IMR-90 (cell line): ENCODE measurements around the gene STPG4. TPM values are rescaled to one million over a fixed set of nuclear protein-coding genes. Genes with fewer than 3 reads are reported as not detected.
A peak's percentile ranks its signal among the peaks of the same experiment; 100 is the strongest.

Source experiments
- ATAC-seq: fragments of 200-7000 bp; cut with Tn5 transposase; 2 replicates; pipeline ENCODE4 v1.9.1; 2020; ENCODE audit warnings: low read depth, mild to moderate bottlenecking, moderate library complexity
- BruUV-seq: library from RNA; stranded (reverse); fragments of 400-500 nt; replicated peaks from 2 replicates; lab custom pipeline; 2021; lab: Mats Ljungman, UMichigan
- CTCF ChIA-PET: fragments of 300-600 bp; formaldehyde crosslinking; extraction: SDS; loops from one replicate; lab custom pipeline; 2021; ENCODE audit warnings: antibody characterized with exemption; lab: Yijun Ruan, JAX
- POLR2A ChIA-PET: fragments of 300-600 bp; sonication (Branson Sonifier 250); formaldehyde crosslinking; loops from one replicate; lab custom pipeline; 2022; ENCODE audit warnings: antibody characterized with exemption; ENCODE audit not compliant: unreplicated experiment; lab: Charles Lee
- DNase-seq: peaks from one replicate; pipeline ENCODE4 v3.0.0; 2013
- H2AFZ ChIP-seq: replicated peaks from 2 replicates; pipeline ENCODE3; 2013; ENCODE audit warnings: low read length, mild to moderate bottlenecking; ENCODE audit not compliant: poor library complexity
- H2AK5ac ChIP-seq: 2 replicates; pipeline ENCODE4 v1.6.1; 2013; ENCODE audit warnings: low read depth, low read length, inconsistent platforms
- H2AK9ac ChIP-seq: replicated peaks from 2 replicates; pipeline ENCODE3; 2013; ENCODE audit warnings: mild to moderate bottlenecking, low read depth, low read length, moderate library complexity; ENCODE audit not compliant: poor library complexity
- H2BK120ac ChIP-seq: 2 replicates; pipeline ENCODE4 v1.6.1; 2013; ENCODE audit warnings: low read depth, low read length, inconsistent platforms
- H2BK15ac ChIP-seq: 3 replicates; pipeline ENCODE4 v1.6.1; 2013; ENCODE audit warnings: low read depth, low read length, inconsistent platforms
- H2BK20ac ChIP-seq: 2 replicates; pipeline ENCODE4 v1.6.1; 2013; ENCODE audit warnings: low read depth, mild to moderate bottlenecking, inconsistent platforms, low read length, moderate library complexity
- H2BK5ac ChIP-seq: 2 replicates; pipeline ENCODE4 v1.6.1; 2013; ENCODE audit warnings: mild to moderate bottlenecking, low read depth, low read length, inconsistent platforms; ENCODE audit not compliant: poor library complexity, severe bottlenecking
- H3K14ac ChIP-seq: replicated peaks from 2 replicates; pipeline ENCODE4 v1.6.1; 2013; ENCODE audit warnings: low read depth, low read length, inconsistent platforms
- H3K18ac ChIP-seq: 2 replicates; pipeline ENCODE4 v1.6.1; 2013; ENCODE audit warnings: low read depth, low read length, control low read depth
- H3K23ac ChIP-seq: 2 replicates; pipeline ENCODE4 v1.6.1; 2013; ENCODE audit warnings: low read depth, low read length, inconsistent platforms
- H3K27ac ChIP-seq: 2 replicates; pipeline ENCODE4 v1.5.1; 2013; ENCODE audit warnings: mild to moderate bottlenecking, control low read depth, low read length; ENCODE audit not compliant: insufficient read depth
- H3K27me3 ChIP-seq: 2 replicates; pipeline ENCODE4 v1.6.1; 2013; ENCODE audit warnings: low read length; ENCODE audit not compliant: control insufficient read depth, insufficient read depth
- H3K36me3 ChIP-seq: 2 replicates; pipeline ENCODE4 v1.6.1; 2013; ENCODE audit warnings: low read length, mixed read lengths; ENCODE audit not compliant: control insufficient read depth, insufficient read depth
- H3K4ac ChIP-seq: 2 replicates; pipeline ENCODE4 v1.6.1; 2013; ENCODE audit warnings: low read depth, low read length, inconsistent platforms
- H3K4me1 ChIP-seq: 2 replicates; pipeline ENCODE4 v1.6.1; 2013; ENCODE audit warnings: low read length, mixed read lengths; ENCODE audit not compliant: control insufficient read depth, insufficient read depth
- H3K4me2 ChIP-seq: 2 replicates; pipeline ENCODE4 v1.6.1; 2013; ENCODE audit warnings: low read depth, mild to moderate bottlenecking, control low read depth, low read length, moderate library complexity
- H3K4me3 ChIP-seq: 2 replicates; pipeline ENCODE4 v1.5.1; 2013; ENCODE audit warnings: low read depth, mild to moderate bottlenecking, control low read depth, low read length, moderate library complexity; ENCODE audit not compliant: insufficient read depth
- H3K56ac ChIP-seq: 2 replicates; pipeline ENCODE4 v1.6.1; 2013; ENCODE audit warnings: low read length, inconsistent platforms; ENCODE audit not compliant: insufficient read depth; ENCODE audit errors: extremely low read depth
- H3K79me1 ChIP-seq, 2 experiments: 2 replicates each; pipeline ENCODE4 v1.6.1; 2013; ENCODE audit warnings: low read length in 2 of 2, inconsistent platforms in 1 of 2, low read depth in 1 of 2
- H3K9ac ChIP-seq: 2 replicates; pipeline ENCODE4 v1.6.1; 2013; ENCODE audit warnings: low read depth, low read length, control low read depth
- H3K9me1 ChIP-seq: 2 replicates; pipeline ENCODE4 v1.6.1; 2013; ENCODE audit warnings: low read length, inconsistent platforms; ENCODE audit not compliant: insufficient read depth
- H3K9me3 ChIP-seq: 2 replicates; pipeline ENCODE4 v1.6.1; 2013; ENCODE audit warnings: low read length; ENCODE audit not compliant: control insufficient read depth, insufficient read depth
- H4K20me1 ChIP-seq: 2 replicates; pipeline ENCODE4 v1.6.1; 2013; ENCODE audit warnings: low read length, inconsistent platforms; ENCODE audit not compliant: insufficient read depth
- H4K5ac ChIP-seq: 2 replicates; pipeline ENCODE4 v1.6.1; 2013; ENCODE audit warnings: mild to moderate bottlenecking, low read depth, low read length, control low read depth
- H4K8ac ChIP-seq, 2 experiments: 2 replicates each; pipeline ENCODE4 v1.6.1; 2013; ENCODE audit warnings: low read depth in 2 of 2, low read length in 2 of 2, control low read depth in 1 of 2, inconsistent platforms in 1 of 2
- H4K91ac ChIP-seq: 2 replicates; pipeline ENCODE4 v1.6.1; 2013; ENCODE audit warnings: low read depth, low read length, inconsistent platforms; ENCODE audit not compliant: insufficient read depth
- BHLHE40 ChIP-seq: fragments of 150-350 bp; IDR thresholded peaks from 2 replicates; pipeline ENCODE4 v1.6.1; 2016; ENCODE audit warnings: mild to moderate bottlenecking, low read depth, low read length
- CHD1 ChIP-seq: IDR thresholded peaks from 2 replicates; pipeline ENCODE4 v1.6.1; 2012; ENCODE audit warnings: low read depth, low read length, improper control_type of control experiment
- MXI1 ChIP-seq: IDR thresholded peaks from 2 replicates; pipeline ENCODE4 v1.6.1; 2012; ENCODE audit warnings: low read depth, mild to moderate bottlenecking, low read length, moderate library complexity, borderline replicate concordance
- RCOR1 ChIP-seq: IDR thresholded peaks from 2 replicates; pipeline ENCODE4 v1.6.1; 2012; ENCODE audit warnings: mild to moderate bottlenecking, low read length, improper control_type of control experiment; ENCODE audit not compliant: insufficient replicate concordance
- RFX5 ChIP-seq: IDR thresholded peaks from 2 replicates; pipeline ENCODE4 v1.8.0; 2012; ENCODE audit warnings: low read depth, mild to moderate bottlenecking, low read length, moderate library complexity
- USF2 ChIP-seq: fragments of 150-350 bp; IDR thresholded peaks from 2 replicates; pipeline ENCODE4 v1.6.1; 2017; ENCODE audit warnings: mild to moderate bottlenecking, antibody characterized with exemption, low read length, low read depth
- WGBS, 2 experiments: methylation state at CpG; one replicate each; pipeline versions ENCODE4 v1.1.5 to v1.1.7; 2013; ENCODE audit warnings: missing lambda C conversion rate in 2 of 2; ENCODE audit not compliant: insufficient read length in 1 of 2; ENCODE audit errors: extremely low coverage in 2 of 2; 5-methylcytosine and 5-hydroxymethylcytosine counted together
- dilution Hi-C: fragments of 300-500 bp; cut with HindIII; formaldehyde crosslinking; loops from one replicate; pipeline ENCODE4 v1.14.3; 2018; ENCODE audit warnings: low sequenced_read_pairs; ENCODE audit not compliant: unreplicated experiment
- in situ Hi-C: fragments of 300-500 bp; cut with MboI; formaldehyde crosslinking; loops from 3 replicates; pipeline ENCODE4 v1.14.3; 2019; ENCODE audit warnings: low sequenced_read_pairs, inconsistent platforms, mixed read lengths
- intact Hi-C: fragments of 100-400 bp; cut with micrococcal nuclease; formaldehyde crosslinking; loops from 2 replicates; pipeline ENCODE4 v1.10.0; 2022
- polyA plus RNA-seq, 3 experiments: library from polyadenylated mRNA; depleted of rRNA; stranded (reverse); fragments of >200 nt; gene quantifications; 2 replicates each; pipeline ENCODE4 v1.2.3, GENCODE V29; 2012; ENCODE audit warnings: low replicate concordance in 1 of 3
- total RNA-seq: library from RNA; depleted of rRNA; stranded (reverse); fragments of >200 nt; gene quantifications from 2 replicates; pipeline ENCODE4 v1.2.3, GENCODE V29; 2012
- TF ChIP-seq, protein P1 (sequence below): fragments of 150-350 bp; IDR thresholded peaks from 2 replicates; pipeline ENCODE4 v1.6.1; 2016; ENCODE audit warnings: low read depth, mild to moderate bottlenecking, low read length, moderate library complexity, borderline replicate concordance

Gene STPG4
- total and polyA plus RNA-seq, 2 of the 4 experiments (the other 2 are of a cell fraction) = 0.12 to 0.18 TPM

- Histone ChIP-seq H3K4me2 (no peak overlapping the region), H3K9ac (no peak overlapping the region), H4K8ac (peak overlapping the region; percentile 23 to 61; a peak in 3 of 4 replicates), H2BK15ac (peak overlapping the region; percentile 2; the same call in 1 of the 3 replicates), H4K20me1 (peaks cover 3% of the 10 kb centered on the region; the same call in 1 of the 2 replicates), H3K14ac (peak overlapping the region; percentile 86), H3K27me3 (no peaks in the 10 kb centered on the region), H2AK5ac (peak overlapping the region; percentile 87), H2BK20ac (peak overlapping the region; percentile 69), H3K79me1 (peaks cover 26 to 81% of the 10 kb centered on the region in 2 experiments; a peak in 3 of 4 replicates), H3K56ac (peak overlapping the region; percentile 19; the same call in 1 of the 2 replicates), H3K9me1 (peaks cover 53% of the 10 kb centered on the region), H3K4me3 (no peak overlapping the region), H2BK5ac (peak overlapping the region; percentile 63), H3K18ac (peak overlapping the region; percentile 10; the same call in 1 of the 2 replicates), H3K27ac (peak overlapping the region; percentile 27; the same call in 1 of the 2 replicates), H3K23ac (peak overlapping the region; percentile 8), H2AK9ac (peak overlapping the region; percentile 60), H3K4me1 (peaks cover 48% of the 10 kb centered on the region), H3K36me3 (peaks cover 7% of the 10 kb centered on the region; the same call in 1 of the 2 replicates), H3K4ac (peak overlapping the region; percentile 90), H2AFZ (peak overlapping the region; percentile 28), H4K5ac (peak overlapping the region; percentile 9; the same call in 1 of the 2 replicates), H2BK120ac (peak overlapping the region; percentile 95), H3K9me3 (no peaks in the 10 kb centered on the region), H4K91ac (peak overlapping the region; percentile 80)
- DNase-seq = no peak
- ATAC-seq = no peak
- no TSS peak for BruUV-seq
- ChIA-PET CTCF (interaction anchor here (0.6 kb wide), 1 partner anchor 75 kb away, joined by 3 read pairs; no protein-coding TSS in a partner anchor), POLR2A (no interaction called here)
- TF ChIP-seq CHD1 (no peak), MXI1 (no peak), USF2 (no peak), RCOR1 (no peak), RFX5 (no peak), BHLHE40 (no peak)
- TF ChIP-seq, protein P1, sequence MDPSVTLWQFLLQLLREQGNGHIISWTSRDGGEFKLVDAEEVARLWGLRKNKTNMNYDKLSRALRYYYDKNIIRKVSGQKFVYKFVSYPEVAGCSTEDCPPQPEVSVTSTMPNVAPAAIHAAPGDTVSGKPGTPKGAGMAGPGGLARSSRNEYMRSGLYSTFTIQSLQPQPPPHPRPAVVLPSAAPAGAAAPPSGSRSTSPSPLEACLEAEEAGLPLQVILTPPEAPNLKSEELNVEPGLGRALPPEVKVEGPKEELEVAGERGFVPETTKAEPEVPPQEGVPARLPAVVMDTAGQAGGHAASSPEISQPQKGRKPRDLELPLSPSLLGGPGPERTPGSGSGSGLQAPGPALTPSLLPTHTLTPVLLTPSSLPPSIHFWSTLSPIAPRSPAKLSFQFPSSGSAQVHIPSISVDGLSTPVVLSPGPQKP = no peak
- WGBS, 2 experiments = 73% methylated on average over 2 of the region's 9 CpGs; no CpG with 5 or more reads in 1 of the 2 experiments
- dilution Hi-C loops = no loop called here
- in situ Hi-C loops = no loop called here
- intact Hi-C loops = no loop called here
These were observed 116.2 kb downstream of the STPG4 start for GRCh38 chr2:47038656-47039488.
